HG02938 (cell line): ENCODE measurements around the gene TMEM143.
A peak's percentile ranks its signal among the peaks of the same experiment; 100 is the strongest.
"Not testable (repeated sequence)": the region's sequence is repeated elsewhere in the genome, so short reads cannot be mapped to it uniquely, and the experiment has no call there.

Experiments
- ATAC-seq: cut with Tn5 transposase; IDR thresholded peaks from one replicate; pipeline ENCODE4 v1.9.1; 2021; ENCODE audit warnings: mild to moderate bottlenecking, moderate library complexity; ENCODE audit not compliant: unreplicated experiment

TMEM143 gene

DNA sequence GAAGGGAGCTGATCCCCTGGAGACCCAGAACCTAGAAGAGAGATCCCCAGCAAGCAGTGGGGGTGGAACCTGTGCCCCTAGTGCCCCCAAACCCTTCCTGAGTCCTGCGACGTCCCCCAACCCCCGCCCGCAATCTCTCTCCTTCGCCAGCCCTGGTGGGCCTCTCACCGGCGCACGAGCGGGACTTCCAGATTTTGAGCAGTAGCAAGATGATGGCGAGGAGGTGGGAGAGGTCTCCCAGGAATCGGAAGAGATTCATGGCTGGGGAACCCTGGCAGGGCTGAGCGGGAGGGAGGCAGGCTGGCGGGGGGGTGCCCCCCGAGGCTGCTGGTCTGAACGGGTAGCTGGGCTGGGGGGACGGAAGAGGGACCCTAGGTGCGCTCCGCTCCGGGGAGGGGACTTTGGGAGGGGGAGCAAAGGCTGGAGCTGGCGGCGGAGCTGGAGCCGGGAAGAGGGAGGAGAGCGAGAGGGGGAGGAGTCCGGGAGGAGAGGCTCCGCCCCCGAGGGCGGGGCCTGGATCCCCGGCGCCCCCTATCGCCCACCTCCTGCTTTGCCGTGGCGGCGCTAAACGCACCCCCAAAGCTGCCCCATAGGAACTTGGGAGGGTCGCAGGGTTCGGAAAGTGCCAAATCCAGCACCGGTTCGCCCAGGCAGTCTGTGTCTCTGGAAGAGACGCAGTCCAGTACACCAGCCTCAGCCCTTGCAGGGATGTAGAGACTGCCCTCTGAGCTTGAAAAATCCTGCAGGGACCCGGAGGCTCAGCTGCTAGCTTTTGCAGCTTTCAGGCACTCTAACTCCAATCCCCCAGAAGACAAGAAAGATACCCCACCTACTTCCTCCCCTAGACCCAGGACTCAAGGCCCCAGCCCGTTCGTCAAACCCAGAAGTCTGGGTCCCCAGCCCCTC lies 27.6 kb upstream of the TMEM143 start, which contains the start of gene KDELR1:
TSS of gene KDELR1 (minus strand) at position 452 of the 906 bp plus-strand sequence. CDS start at position 259, 193 bp downstream.
- no peak for ATAC-seq

- ATAC-seq: no peak
Observed at GRCh38 chr19:48390188-48391099, 26.7 kb upstream of the TMEM143 start.

GRCh38 chr19:48386981-48387380 lies 23.2 kb upstream of the TMEM143 start:
- no peak for ATAC-seq

DNA sequence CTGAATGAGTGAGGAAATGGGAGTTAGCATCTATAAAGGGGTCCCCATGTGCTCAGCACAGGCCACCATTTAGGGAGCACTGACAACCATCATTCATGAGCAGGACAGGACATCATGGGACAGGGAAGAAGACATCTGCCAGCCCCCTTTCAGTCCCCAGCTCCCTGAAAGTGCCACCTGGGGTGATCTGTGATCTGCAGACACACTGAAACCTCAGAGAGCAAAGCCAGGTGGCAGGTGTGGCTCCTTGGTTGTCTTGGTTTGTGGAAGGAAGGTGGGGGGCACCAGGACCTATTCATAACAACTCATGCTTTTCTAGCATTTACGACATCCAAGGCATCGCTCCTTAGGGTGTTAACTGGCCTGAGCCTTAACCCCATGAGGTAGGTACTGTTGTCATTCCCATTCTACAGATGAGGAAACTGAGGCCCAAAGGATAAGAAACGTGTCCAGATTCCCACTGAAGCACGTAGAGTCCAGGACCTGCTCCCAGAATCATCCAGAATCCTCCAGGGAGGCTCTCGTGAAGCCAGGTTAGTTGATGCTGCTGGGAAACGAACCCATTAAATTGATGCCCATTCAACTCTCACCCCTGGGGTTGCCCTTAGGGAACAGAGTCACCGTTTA lies 21.8 kb upstream of the TMEM143 start:
- ATAC-seq: no peak

DNA sequence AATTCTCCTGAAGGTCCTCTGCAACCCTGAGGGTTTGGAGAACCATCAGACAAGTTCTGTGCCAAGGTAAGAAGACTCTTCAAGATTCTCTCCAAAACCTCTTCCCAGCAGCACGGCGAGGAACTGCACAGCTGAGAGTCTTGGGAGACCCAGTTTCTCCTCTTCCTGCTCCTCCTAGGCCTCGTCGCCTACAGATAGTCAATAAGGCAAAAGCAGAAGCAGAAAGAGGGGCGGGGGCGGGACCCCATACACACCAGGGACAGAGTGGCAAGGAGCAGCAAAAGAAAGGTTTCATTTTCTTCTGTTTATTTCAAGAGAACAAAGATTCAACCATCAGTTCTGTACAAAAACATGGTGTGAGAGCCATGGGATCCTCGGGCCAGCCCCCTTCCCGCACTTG lies 18.5 kb upstream of the TMEM143 start:
- no peak for ATAC-seq

DNA sequence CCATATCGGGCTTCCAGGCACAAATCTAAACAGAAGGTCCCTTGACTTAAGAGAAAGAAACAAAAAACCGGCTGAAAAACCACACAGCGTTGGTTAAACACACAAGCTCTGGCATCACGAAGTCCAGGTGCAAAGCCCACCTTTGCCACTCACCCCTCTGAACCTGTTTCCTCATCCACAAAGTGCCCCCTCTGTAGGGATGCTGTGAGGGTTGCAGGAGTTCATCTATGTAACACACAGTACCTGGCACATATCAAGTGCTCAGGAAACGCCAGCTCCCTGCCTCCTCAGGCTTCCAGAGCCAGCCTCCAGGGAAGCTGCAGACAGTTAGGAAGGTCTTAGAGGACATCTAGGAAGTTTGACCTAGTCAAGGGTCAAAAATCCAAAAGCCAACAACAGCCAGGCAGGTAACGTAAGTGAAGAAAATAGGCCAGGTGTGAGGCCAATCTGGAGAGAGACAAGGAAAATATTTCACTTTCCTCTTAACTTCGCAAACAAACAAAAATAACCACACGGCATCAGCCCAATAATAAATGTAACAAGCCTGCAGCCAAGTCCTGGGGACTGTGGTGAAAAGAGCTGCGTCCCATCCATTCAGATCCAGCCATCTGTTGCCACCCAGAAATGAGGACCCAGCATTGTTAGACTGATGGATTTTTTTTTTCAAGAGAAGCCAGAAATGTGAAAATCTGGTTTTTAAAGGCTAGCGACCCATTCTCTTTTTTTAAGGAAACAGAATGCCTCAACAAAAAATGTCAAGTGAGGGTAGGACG lies 17.6 kb upstream of the TMEM143 start:
- ATAC-seq: no peak

DNA sequence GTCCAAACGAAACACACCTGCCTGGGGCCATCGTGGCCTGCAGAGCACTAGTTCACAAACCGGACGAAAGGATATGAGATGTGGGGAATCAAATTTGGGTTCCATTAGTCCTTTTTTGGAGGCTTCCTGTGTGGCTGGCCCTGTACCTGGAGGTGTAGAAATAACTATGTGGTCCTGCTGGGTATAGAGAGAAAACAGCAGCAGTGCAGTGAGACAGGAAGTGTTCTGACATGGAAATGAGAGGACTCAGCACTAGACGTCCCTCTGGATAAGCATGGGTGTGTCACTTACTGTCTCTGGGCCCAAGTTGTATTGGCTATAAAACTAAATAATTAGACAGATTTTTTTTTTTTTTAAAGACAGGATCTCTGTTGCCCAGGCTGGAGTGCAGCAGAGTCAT lies 15.3 kb upstream of the TMEM143 start:
- ATAC-seq: no peak

- no peak for ATAC-seq
Observed at GRCh38 chr19:48378194-48378570, 14.4 kb upstream of the TMEM143 start.

- no peak for ATAC-seq
Observed at GRCh38 chr19:48373567-48373966, 9.8 kb upstream of the TMEM143 start.

DNA sequence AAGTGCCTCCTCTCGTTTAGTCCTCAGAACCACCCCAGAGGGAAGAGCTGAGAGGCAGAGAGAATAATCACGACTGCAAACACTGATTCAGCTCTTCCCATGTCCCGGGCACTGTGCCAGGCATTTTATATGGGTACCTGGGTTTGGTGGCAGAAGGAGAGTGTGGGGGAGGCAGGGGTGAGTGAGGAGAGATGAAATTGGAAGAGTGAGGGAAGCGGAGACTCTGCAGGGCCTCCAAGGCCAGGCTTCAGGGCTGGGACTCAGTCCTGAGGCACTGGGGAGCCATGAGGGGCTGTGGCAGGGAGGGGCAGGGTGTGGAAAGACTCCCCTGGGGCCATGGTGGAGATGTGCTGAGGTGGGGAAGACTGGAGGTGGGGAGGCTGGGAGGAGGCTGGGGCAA lies 9.2 kb upstream of the TMEM143 start:
- ATAC-seq: no peak

- ATAC-seq: not testable (repeated sequence)
Observed at GRCh38 chr19:48371771-48372170, 8.0 kb upstream of the TMEM143 start.

- no peak for ATAC-seq
Observed at GRCh38 chr19:48371367-48371766, 7.6 kb upstream of the TMEM143 start.

DNA sequence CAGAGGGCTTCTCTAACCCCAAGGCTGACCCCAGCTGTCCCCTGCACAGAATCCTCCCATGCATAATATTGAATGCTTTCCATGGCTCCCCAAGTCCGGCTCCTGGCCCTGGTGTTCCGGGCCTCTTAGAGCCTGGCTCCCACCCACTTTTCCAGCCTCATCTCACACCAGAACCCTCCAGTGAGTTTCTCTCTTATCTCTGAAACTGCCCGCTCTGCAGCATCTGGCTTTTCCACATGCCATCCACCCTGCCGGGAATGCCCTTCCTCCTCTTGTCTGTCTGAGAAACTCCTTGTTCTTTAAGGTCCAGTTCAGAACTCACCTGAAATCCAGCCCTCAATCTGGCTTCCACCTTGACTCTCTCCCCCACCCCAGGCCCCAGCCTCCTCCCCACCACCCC lies 7.2 kb upstream of the TMEM143 start:
- ATAC-seq: no peak

- ATAC-seq: no peak
Observed at GRCh38 chr19:48368936-48369335, 5.2 kb upstream of the TMEM143 start.

- no peak for ATAC-seq
Observed at GRCh38 chr19:48367855-48368254, 4.1 kb upstream of the TMEM143 start.

DNA sequence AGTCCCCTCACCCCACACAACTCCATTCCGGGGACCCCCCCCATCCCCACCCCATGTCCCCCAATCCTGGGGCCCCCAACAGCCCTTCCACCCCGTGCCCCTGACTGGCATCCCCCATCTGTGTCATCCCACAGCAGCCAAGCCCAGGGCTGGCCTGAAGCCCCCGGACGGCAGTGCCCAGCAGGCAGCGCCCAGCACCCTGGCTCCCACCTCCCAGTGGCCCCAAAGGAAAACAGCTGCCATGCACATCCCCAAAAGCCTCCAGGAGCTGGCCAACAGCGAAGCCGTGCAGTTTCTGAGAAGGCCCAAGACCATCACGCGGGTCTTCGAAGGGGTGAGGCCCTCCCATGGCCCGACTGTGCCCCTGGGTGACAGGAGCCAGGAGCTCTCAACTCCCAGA lies 1.9 kb upstream of the TMEM143 start:
- no peak for ATAC-seq

DNA sequence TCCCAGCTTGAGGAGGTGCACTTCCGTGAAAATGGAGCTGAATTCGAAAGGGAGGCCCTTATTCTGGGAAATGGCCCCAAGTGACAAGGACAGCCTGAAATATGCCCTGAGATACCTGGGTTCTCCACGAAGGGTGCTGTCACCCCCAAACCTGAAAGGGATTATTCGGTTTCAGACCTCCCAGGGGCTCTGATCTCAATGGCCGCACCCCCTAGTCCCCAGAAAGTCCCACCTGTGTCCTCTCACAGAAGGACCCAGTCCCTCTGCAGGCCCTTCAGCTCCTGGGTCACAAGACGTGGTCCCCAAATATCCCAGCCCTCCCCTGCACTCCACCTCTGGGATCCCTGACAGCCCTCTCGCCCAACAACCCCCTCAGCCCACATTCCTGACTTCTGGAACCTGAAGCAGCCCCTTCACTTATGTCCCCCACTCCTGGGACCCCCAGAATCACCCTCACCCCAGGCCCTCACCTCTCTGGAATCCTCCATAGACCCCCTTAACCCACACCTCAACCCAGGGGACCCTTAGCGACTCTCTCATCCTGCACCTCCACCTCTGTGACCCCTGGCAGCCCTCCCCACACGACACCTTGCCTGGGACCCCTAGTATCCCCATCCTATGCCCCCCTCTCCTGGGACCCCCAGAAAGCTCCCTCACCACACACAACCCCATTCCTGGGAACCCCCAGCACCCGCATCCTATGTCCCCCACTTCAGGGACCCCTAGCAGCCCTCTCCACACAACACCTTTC lies 1.0 kb upstream of the TMEM143 start:
- no peak for ATAC-seq

- ATAC-seq: peak; percentile 5
Observed at GRCh38 chr19:48363500-48363809, 285 bp downstream of the TMEM143 start.

DNA sequence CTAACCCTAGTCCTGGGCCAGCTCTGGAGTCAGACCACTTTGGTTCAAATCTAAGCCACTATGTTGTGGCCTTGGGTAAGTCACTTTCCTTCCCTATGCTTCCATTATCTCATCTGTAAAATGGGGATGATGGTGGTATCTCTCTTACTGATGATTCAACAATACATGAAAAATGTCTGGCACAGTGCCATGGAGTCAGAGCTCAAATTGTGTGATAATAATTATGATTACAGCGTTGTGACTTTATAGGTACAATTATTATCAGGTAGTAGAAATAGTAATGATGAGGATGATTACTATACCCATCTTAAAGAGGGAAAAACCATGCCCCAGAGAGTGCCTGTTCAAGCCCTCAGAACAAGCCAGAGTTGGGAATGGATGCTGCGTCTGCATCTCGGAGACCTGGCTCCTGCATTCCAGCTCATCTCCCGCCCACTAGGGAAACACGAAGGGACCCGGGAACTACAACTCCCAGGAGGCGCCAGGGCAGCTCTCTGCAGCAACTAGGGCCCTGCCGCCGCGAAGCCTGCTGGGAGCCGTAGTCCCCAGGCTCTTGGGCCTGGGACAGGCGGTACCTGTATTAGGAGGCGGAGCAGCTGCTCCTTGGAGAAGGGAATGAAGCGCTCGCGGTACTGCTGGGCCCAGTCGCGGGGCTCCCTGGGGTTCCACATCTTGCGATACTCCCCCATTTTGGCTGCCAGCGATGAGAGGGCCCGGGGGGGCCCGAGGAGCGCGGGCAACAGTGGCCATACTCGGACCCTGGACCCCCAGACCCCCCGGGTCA lies 832 bp downstream of the TMEM143 start:
- peak; percentile 32 for ATAC-seq
